ENCODE data around the gene PHACTR3. TPM values are rescaled to one million over a fixed set of nuclear protein-coding genes. Genes with fewer than 3 reads are reported as not detected.

PHACTR3 gene
- total RNA-seq, 1 donor, result not detected

DNA sequence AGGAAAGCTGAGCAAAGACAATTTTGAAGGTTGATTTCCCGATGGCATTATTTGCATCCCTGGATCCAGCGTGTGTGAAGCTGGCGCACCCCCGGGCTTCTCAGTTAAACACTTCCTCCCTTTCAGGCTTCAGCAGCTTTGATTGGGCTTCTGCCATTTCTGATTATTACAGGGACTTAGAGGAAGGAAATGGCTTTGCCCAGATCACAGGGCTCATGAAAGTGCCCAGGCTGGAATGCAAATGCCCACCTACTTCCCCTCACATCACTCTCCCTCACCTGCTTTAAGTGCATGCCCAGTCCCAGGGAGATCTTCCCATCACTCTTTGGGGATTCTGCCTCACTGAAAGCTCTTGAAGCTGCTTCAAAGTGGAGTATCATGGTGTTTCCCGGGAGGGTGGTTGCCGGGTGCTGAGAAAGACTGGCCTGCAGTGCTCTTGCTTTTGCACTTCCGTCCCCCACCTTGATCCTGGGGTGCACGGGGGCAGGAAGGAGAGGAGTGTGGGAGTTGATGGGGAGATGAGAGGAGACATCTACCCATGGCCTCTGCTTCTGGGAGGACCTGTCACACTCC is 28.3 kb downstream of the PHACTR3 start:
- no peaks in the 10 kb centered on the region for H4K20me1 ChIP-seq (ENCODE audit: insufficient read depth, low read length)
- no peaks in the 10 kb centered on the region for H3K9me3 ChIP-seq (ENCODE audit: low read depth, low read length)
- DNase-seq (ENCODE audit: insufficient read length, low spot score, missing footprints), result no peak
- H3K36me3 ChIP-seq (ENCODE audit: insufficient read depth, low read length), result no peaks in the 10 kb centered on the region
- H3K27ac ChIP-seq (ENCODE audit: low read depth, low read length), result no peak overlapping the region
- no peak overlapping the region for H2AFZ ChIP-seq (ENCODE audit: low read length)
- no peaks in the 10 kb centered on the region for H3K27me3 ChIP-seq (ENCODE audit: insufficient read depth, low read length)
- H3K4me3 ChIP-seq (ENCODE audit: insufficient read depth, low read length), result no peak overlapping the region
- no peaks in the 10 kb centered on the region for H3K4me1 ChIP-seq (ENCODE audit: insufficient read depth, low read length)
- TF ChIP-seq, protein P1, sequence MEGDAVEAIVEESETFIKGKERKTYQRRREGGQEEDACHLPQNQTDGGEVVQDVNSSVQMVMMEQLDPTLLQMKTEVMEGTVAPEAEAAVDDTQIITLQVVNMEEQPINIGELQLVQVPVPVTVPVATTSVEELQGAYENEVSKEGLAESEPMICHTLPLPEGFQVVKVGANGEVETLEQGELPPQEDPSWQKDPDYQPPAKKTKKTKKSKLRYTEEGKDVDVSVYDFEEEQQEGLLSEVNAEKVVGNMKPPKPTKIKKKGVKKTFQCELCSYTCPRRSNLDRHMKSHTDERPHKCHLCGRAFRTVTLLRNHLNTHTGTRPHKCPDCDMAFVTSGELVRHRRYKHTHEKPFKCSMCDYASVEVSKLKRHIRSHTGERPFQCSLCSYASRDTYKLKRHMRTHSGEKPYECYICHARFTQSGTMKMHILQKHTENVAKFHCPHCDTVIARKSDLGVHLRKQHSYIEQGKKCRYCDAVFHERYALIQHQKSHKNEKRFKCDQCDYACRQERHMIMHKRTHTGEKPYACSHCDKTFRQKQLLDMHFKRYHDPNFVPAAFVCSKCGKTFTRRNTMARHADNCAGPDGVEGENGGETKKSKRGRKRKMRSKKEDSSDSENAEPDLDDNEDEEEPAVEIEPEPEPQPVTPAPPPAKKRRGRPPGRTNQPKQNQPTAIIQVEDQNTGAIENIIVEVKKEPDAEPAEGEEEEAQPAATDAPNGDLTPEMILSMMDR (IDR thresholded peaks at IDR 0.05; ENCODE audit: extremely low read depth, low read depth, low read length), result no peak
- no peak overlapping the region for H3K4me2 ChIP-seq (ENCODE audit: insufficient read depth, low read length)
- no peaks in the 10 kb centered on the region for H3K79me2 ChIP-seq (ENCODE audit: insufficient read depth, low read length)

DNA sequence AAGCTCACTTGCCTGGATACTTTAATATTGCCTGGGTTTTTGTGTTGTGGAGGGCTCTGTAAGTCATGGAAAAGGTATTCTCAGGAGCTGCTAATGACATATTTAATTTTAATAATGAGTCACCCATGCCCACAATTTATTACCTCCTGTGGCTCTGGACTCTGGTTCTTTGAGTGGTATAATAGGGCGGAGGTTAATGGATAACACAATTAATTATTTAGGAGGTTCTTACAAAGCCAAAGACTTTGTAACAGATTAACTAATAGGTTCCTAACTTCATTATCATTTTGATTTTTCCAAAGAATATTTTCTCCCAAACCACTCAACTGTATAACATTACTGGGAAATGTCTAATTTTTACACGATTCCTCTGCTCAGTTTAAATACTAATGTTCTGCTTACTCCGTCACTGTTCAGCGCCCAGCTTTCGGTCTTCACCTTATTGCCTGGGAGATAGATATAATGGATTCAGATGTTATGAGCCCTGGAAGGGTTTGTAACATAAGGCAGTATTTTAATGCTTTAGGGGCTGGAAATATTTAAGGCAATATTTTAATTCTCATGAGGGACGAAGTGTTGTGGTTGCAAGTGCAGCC is 29.4 kb downstream of the PHACTR3 start:
- DNase-seq (ENCODE audit: insufficient read length, low spot score, missing footprints), result no peak
- H3K27ac ChIP-seq (ENCODE audit: low read depth, low read length), result no peak overlapping the region
- no peak overlapping the region for H3K4me2 ChIP-seq (ENCODE audit: insufficient read depth, low read length)
- no peaks in the 10 kb centered on the region for H3K79me2 ChIP-seq (ENCODE audit: insufficient read depth, low read length)
- TF ChIP-seq, protein P1 (IDR thresholded peaks at IDR 0.05; ENCODE audit: extremely low read depth, low read depth, low read length), result no peak
- no peaks in the 10 kb centered on the region for H4K20me1 ChIP-seq (ENCODE audit: insufficient read depth, low read length)
- H3K4me3 ChIP-seq (ENCODE audit: insufficient read depth, low read length), result no peak overlapping the region
- H3K9me3 ChIP-seq (ENCODE audit: low read depth, low read length), result no peaks in the 10 kb centered on the region
- no peaks in the 10 kb centered on the region for H3K4me1 ChIP-seq (ENCODE audit: insufficient read depth, low read length)
- no peaks in the 10 kb centered on the region for H3K27me3 ChIP-seq (ENCODE audit: insufficient read depth, low read length)
- H2AFZ ChIP-seq (ENCODE audit: low read length), result no peak overlapping the region
- H3K36me3 ChIP-seq (ENCODE audit: insufficient read depth, low read length), result no peaks in the 10 kb centered on the region

DNA sequence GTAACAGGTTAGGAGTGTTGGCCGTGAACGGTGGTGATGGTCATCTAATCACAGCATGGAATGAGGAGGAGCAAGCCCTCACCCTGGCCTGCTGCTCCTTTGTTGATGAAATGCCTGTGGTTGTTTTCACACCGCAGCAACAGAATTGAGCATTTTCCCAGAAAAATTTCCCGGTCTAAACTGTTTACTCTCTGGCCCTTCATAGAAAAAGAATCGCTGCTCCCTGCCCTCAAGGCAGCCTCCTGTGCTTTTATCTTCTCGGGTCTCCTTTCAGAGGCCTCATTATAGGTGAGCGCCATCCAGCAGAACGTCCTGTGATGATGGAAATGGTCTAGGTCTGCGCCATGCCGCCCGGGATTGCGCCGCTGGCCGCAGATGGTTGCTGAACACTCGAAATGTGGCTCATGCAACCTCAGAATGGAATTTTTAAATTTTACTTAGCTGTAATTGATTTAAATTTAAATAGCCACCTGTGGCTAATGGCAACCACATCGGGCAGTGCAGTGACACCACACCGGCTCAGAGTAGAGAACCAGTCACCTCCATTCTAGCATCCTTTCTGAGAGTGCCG is 30.2 kb downstream of the PHACTR3 start:
- H3K36me3 ChIP-seq (ENCODE audit: insufficient read depth, low read length), result no peaks in the 10 kb centered on the region
- no peak for DNase-seq (ENCODE audit: insufficient read length, low spot score, missing footprints)
- no peaks in the 10 kb centered on the region for H3K4me1 ChIP-seq (ENCODE audit: insufficient read depth, low read length)
- H3K4me3 ChIP-seq (ENCODE audit: insufficient read depth, low read length), result no peak overlapping the region
- H2AFZ ChIP-seq (ENCODE audit: low read length), result no peak overlapping the region
- H3K79me2 ChIP-seq (ENCODE audit: insufficient read depth, low read length), result no peaks in the 10 kb centered on the region
- no peaks in the 10 kb centered on the region for H3K9me3 ChIP-seq (ENCODE audit: low read depth, low read length)
- no peak overlapping the region for H3K4me2 ChIP-seq (ENCODE audit: insufficient read depth, low read length)
- TF ChIP-seq, protein P1 (IDR thresholded peaks at IDR 0.05; ENCODE audit: extremely low read depth, low read depth, low read length), result no peak
- H3K27ac ChIP-seq (ENCODE audit: low read depth, low read length), result no peak overlapping the region
- no peaks in the 10 kb centered on the region for H4K20me1 ChIP-seq (ENCODE audit: insufficient read depth, low read length)
- no peaks in the 10 kb centered on the region for H3K27me3 ChIP-seq (ENCODE audit: insufficient read depth, low read length)

DNA sequence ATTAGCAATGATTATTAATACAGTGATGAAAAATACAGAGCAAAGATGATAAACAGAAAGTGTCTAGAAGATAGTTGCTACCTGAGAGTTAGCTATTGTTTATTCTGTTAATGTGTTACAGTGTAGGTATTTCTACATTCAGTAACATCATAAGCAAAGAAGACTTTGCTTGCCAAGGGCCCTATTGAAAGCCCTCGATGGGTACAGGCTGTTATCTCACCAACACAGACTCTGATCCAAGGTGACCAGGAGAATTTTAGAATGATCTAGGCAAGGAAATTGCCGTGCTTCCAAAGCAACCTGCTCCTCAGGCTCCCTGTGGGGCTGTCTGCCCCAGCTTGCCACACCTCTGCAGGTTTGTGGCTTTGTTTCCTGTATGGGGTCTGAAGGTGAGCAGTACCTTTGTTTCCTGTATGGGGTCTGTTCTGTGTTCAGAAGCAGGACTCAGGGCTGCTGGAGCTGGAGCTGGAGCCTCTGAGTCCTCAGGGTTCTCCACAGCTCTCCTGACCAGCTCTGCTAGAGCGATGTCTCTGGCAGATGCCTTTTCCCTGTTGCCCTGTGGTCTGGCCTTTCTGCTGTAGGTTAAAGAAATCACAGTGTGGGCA is 32.5 kb downstream of the PHACTR3 start:
- Histone ChIP-seq H2AFZ (ENCODE audit: low read length) (no peak overlapping the region), H3K27me3 (ENCODE audit: insufficient read depth, low read length) (no peaks in the 10 kb centered on the region), H3K4me3 (ENCODE audit: insufficient read depth, low read length) (no peak overlapping the region), H3K4me1 (ENCODE audit: insufficient read depth, low read length) (no peaks in the 10 kb centered on the region), H3K36me3 (ENCODE audit: insufficient read depth, low read length) (no peaks in the 10 kb centered on the region), H4K20me1 (ENCODE audit: insufficient read depth, low read length) (no peaks in the 10 kb centered on the region), H3K9me3 (ENCODE audit: low read depth, low read length) (no peaks in the 10 kb centered on the region), H3K27ac (ENCODE audit: low read depth, low read length) (no peak overlapping the region), H3K4me2 (ENCODE audit: insufficient read depth, low read length) (no peak overlapping the region), H3K79me2 (ENCODE audit: insufficient read depth, low read length) (no peaks in the 10 kb centered on the region)
- TF ChIP-seq, protein P1 (IDR thresholded peaks at IDR 0.05; ENCODE audit: extremely low read depth, low read depth, low read length), result no peak
- no peak for DNase-seq (ENCODE audit: insufficient read length, low spot score, missing footprints)

All from osteoblast (primary cell).